SK-N-SH (cell line): Measurements from ENCODE around the gene CNPY2. TPM values are rescaled to one million over a fixed set of nuclear protein-coding genes. Genes with fewer than 3 reads are reported as not detected.

Experiments
- CTCF ChIA-PET: fragments of 300-600, 350-600 bp; formaldehyde crosslinking; extraction: SDS; loops from one replicate; lab custom pipeline; 2021; lab: Yijun Ruan, JAX
- POLR2A ChIA-PET: fragments of 350-600 bp; sonication (Branson Sonifier 250); formaldehyde crosslinking; extraction: SDS; loops from one replicate; lab custom pipeline; 2020; ENCODE audit warnings: antibody characterized with exemption, inconsistent platforms; lab: Yijun Ruan, JAX
- DNase-seq: peaks from one replicate; pipeline ENCODE4 v3.0.0; 2012
- H2AFZ ChIP-seq: fragments of 200-600 bp; sonication (generic); 2 replicates; pipeline ENCODE4 v1.8.1; 2016; ENCODE audit warnings: antibody characterized with exemption, mild to moderate bottlenecking, low read depth
- H3F3A ChIP-seq: fragments of 200-600 bp; sonication (generic); replicated peaks from 2 replicates; pipeline ENCODE3; 2016; ENCODE audit warnings: antibody characterized with exemption, mild to moderate bottlenecking; ENCODE audit not compliant: insufficient read depth
- H3K27ac ChIP-seq, 2 experiments: fragments of 200-500 bp in 1 of 2; fragments of 200-600 bp in 1 of 2; sonication (Bioruptor generic) in 1 of 2; sonication (generic), shearing (Covaris generic) in 1 of 2; 2 replicates each; pipeline versions ENCODE4 v1.5.1 to v1.6.1; 2014 to 2016; ENCODE audit warnings: low read depth in 2 of 2, inconsistent platforms in 1 of 2, low read length in 1 of 2, mild to moderate bottlenecking in 1 of 2, mixed read lengths in 1 of 2
- H3K27me3 ChIP-seq: fragments of 200-600 bp; sonication (generic), shearing (Covaris generic); 2 replicates; pipeline ENCODE4 v1.6.1; 2016; ENCODE audit warnings: mixed run types; ENCODE audit not compliant: insufficient read depth
- H3K36me3 ChIP-seq, 2 experiments: fragments of 200-500 bp in 1 of 2; fragments of 200-600 bp in 1 of 2; sonication (Bioruptor generic) in 1 of 2; sonication (generic) in 1 of 2; replicated peaks in 1 of 2; 2 replicates each; pipeline versions ENCODE3 to v1.5.1; 2014 to 2016; ENCODE audit warnings: low read length in 1 of 2, mild to moderate bottlenecking in 1 of 2; ENCODE audit not compliant: insufficient read depth in 2 of 2, control insufficient read depth in 1 of 2
- H3K4me1 ChIP-seq, 2 experiments: fragments of 200-500 bp in 1 of 2; fragments of 200-600 bp in 1 of 2; sonication (Bioruptor generic) in 1 of 2; sonication (generic), shearing (Covaris generic) in 1 of 2; 2 replicates each; pipeline versions ENCODE4 v1.5.1 to v1.6.1; 2014 to 2016; ENCODE audit warnings: low read depth in 1 of 2, low read length in 1 of 2, mixed run types in 1 of 2; ENCODE audit not compliant: insufficient read depth in 2 of 2, control insufficient read depth in 1 of 2
- H3K4me2 ChIP-seq: fragments of 200-600 bp; sonication (generic), shearing (Covaris generic); 2 replicates; pipeline ENCODE4 v1.6.1; 2017; ENCODE audit warnings: mixed run types
- H3K4me3 ChIP-seq, 2 experiments: fragments of 200-500 bp in 1 of 2; fragments of 200-600 bp in 1 of 2; sonication (Bioruptor generic) in 1 of 2; sonication (generic), shearing (Covaris generic) in 1 of 2; 2 replicates each; pipeline versions ENCODE4 v1.5.1 to v1.8.1; 2014 to 2016; ENCODE audit warnings: low read depth in 2 of 2, inconsistent platforms in 1 of 2, low read length in 1 of 2, mild to moderate bottlenecking in 1 of 2, mixed read lengths in 1 of 2, moderate library complexity in 1 of 2
- H3K79me2 ChIP-seq: fragments of 200-600 bp; sonication (generic); 2 replicates; pipeline ENCODE4 v1.8.1; 2017; ENCODE audit warnings: mild to moderate bottlenecking; ENCODE audit not compliant: insufficient read depth
- H3K9ac ChIP-seq: fragments of 200-600 bp; sonication (generic); 2 replicates; pipeline ENCODE4 v1.6.1; 2017; ENCODE audit warnings: mixed run types
- H3K9me2 ChIP-seq: fragments of 200-600 bp; sonication (generic); 2 replicates; pipeline ENCODE4 v1.6.1; 2017; ENCODE audit warnings: mixed run types
- H3K9me3 ChIP-seq: fragments of 200-600 bp; sonication (generic); 2 replicates; pipeline ENCODE4 v1.6.1; 2017; ENCODE audit warnings: mixed run types, mild to moderate bottlenecking, moderate library complexity
- H4K20me1 ChIP-seq: fragments of 200-600 bp; sonication (generic); 2 replicates; pipeline ENCODE4 v1.6.1; 2017; ENCODE audit warnings: mild to moderate bottlenecking, mixed run types; ENCODE audit not compliant: insufficient read depth
- EP300 ChIP-seq, 2 experiments: IDR thresholded peaks; 2 replicates each; pipeline versions ENCODE4 v1.4.0 to v1.6.1; 2012; ENCODE audit warnings: borderline replicate concordance in 1 of 2, low read depth in 1 of 2, low read length in 1 of 2
- FOSL2 ChIP-seq: IDR thresholded peaks from 2 replicates; pipeline ENCODE4 v1.4.0; 2012; ENCODE audit warnings: low read depth, mild to moderate bottlenecking, moderate library complexity, borderline replicate concordance
- FOXM1 ChIP-seq: IDR thresholded peaks from 2 replicates; pipeline ENCODE4 v1.4.0; 2012; ENCODE audit warnings: low read depth, mild to moderate bottlenecking
- GABPA ChIP-seq: IDR thresholded peaks from 2 replicates; pipeline ENCODE4 v1.4.0; 2012; ENCODE audit warnings: low read depth, mild to moderate bottlenecking
- GATA2 ChIP-seq: sonication (generic); formaldehyde crosslinking; IDR thresholded peaks from 2 replicates; pipeline ENCODE4 v1.5.0; 2020; ENCODE audit warnings: mild to moderate bottlenecking, missing genetic modification reagents
- IRF3 ChIP-seq: fragments of 150-350 bp; IDR thresholded peaks from 2 replicates; pipeline ENCODE4 v1.6.1; 2016; ENCODE audit warnings: mild to moderate bottlenecking, low read depth, low read length
- MXI1 ChIP-seq: IDR thresholded peaks from 2 replicates; pipeline ENCODE4 v1.6.1; 2012; ENCODE audit warnings: mild to moderate bottlenecking, low read depth, low read length, improper control_type of control experiment
- NFIC ChIP-seq: IDR thresholded peaks from 2 replicates; pipeline ENCODE4 v1.4.0; 2012; ENCODE audit warnings: borderline replicate concordance
- NRF1 ChIP-seq: IDR thresholded peaks from 2 replicates; pipeline ENCODE4 v1.6.1; 2012; ENCODE audit warnings: low read depth, mild to moderate bottlenecking, low read length
- POLR2AphosphoS5 ChIP-seq: IDR thresholded peaks from 2 replicates; pipeline ENCODE4 v1.6.1; 2012; ENCODE audit warnings: low read depth, low read length
- RCOR1 ChIP-seq: fragments of 150-350 bp; IDR thresholded peaks from 2 replicates; pipeline ENCODE4 v1.6.1; 2017; ENCODE audit warnings: antibody characterized with exemption, low read length
- REST ChIP-seq: IDR thresholded peaks from 2 replicates; pipeline ENCODE4 v1.6.1; 2012; ENCODE audit warnings: mild to moderate bottlenecking, low read depth, low read length, moderate library complexity
- RFX5 ChIP-seq: IDR thresholded peaks from 2 replicates; pipeline ENCODE4 v1.6.1; 2012; ENCODE audit warnings: mild to moderate bottlenecking, improper control_type of control experiment, low read length
- RXRA ChIP-seq: IDR thresholded peaks from 2 replicates; pipeline ENCODE4 v1.4.0; 2012; ENCODE audit warnings: low read depth, mild to moderate bottlenecking, borderline replicate concordance
- SIN3A ChIP-seq: IDR thresholded peaks from 2 replicates; pipeline ENCODE4 v1.6.1; 2012; ENCODE audit warnings: low read depth, mild to moderate bottlenecking, low read length, moderate library complexity, borderline replicate concordance
- TAF1 ChIP-seq: IDR thresholded peaks from 2 replicates; pipeline ENCODE4 v1.6.1; 2012; ENCODE audit warnings: low read depth, mild to moderate bottlenecking, low read length, moderate library complexity, borderline replicate concordance
- TCF12 ChIP-seq: IDR thresholded peaks from 2 replicates; pipeline ENCODE4 v1.4.0; 2012
- USF1 ChIP-seq: IDR thresholded peaks from 2 replicates; pipeline ENCODE4 v1.4.0; 2012; ENCODE audit warnings: low read depth, borderline replicate concordance
- USF2 ChIP-seq: fragments of 150-350 bp; IDR thresholded peaks from 2 replicates; pipeline ENCODE4 v1.6.1; 2017; ENCODE audit warnings: antibody characterized with exemption, low read length, low read depth, borderline replicate concordance
- ZBTB33 ChIP-seq: IDR thresholded peaks from 2 replicates; pipeline ENCODE4 v1.4.0; 2012; ENCODE audit warnings: low read depth, borderline replicate concordance
- WGBS: methylation state at CpG from one replicate; pipeline ENCODE4 v1.1.6; 2017; ENCODE audit warnings: low lambda C conversion rate; 5-methylcytosine and 5-hydroxymethylcytosine counted together
- polyA plus RNA-seq, 3 experiments: library from polyadenylated mRNA; depleted of rRNA; stranded (reverse); fragments of >200 nt; gene quantifications; 2 replicates each; pipeline ENCODE4 v1.2.3, GENCODE V29; 2012

The CNPY2 gene
- polyA plus RNA-seq, 1 of the 3 experiments (the other 2 are of a cell fraction): 191 TPM

GRCh38 chr12:56307221-56307965 lies 8.4 kb downstream of the CNPY2 start:
- POLR2A ChIA-PET: interaction anchor here (1.6 kb wide), 1 partner anchor 9 kb away, joined by 5 read pairs; the partner anchor contains the start of gene CNPY2

More at GRCh38 chr12:56307221-56307965, 8.4 kb downstream of the CNPY2 start:
- Histone ChIP-seq H3K4me3 (no peak overlapping the region), H3K9me3 (no peaks in the 10 kb centered on the region), H3K9me2 (no peaks in the 10 kb centered on the region), H3K79me2 (peaks cover 4% of the 10 kb centered on the region; the same call in 1 of the 2 replicates), H3K27ac (no peak overlapping the region), H3K9ac (no peak overlapping the region), H3K27me3 (no peaks in the 10 kb centered on the region), H3F3A (peaks cover 17% of the 10 kb centered on the region), H3K4me1 (no peaks in the 10 kb centered on the region), H2AFZ (no peak overlapping the region), H3K36me3 (peaks cover 17 to 46% of the 10 kb centered on the region in 2 experiments), H4K20me1 (no peaks in the 10 kb centered on the region), H3K4me2 (no peak overlapping the region)
- 96% methylated on average over 7 of the region's 7 CpGs for WGBS
- DNase-seq: no peak
- TF ChIP-seq MXI1: no peak
- no peak for TF ChIP-seq IRF3
- no peak for TF ChIP-seq REST
- TF ChIP-seq GATA2 (CRISPR knock-in tag): no peak
- no peak for TF ChIP-seq EP300 (IDR thresholded peaks at IDR 0.05; ENCODE audit: borderline replicate concordance in 1 of 2, low read depth in 1 of 2, low read length in 1 of 2)
- TF ChIP-seq NFIC: no peak
- no peak for TF ChIP-seq GABPA
- TF ChIP-seq NRF1: no peak
- no peak for TF ChIP-seq TCF12
- no peak for TF ChIP-seq SIN3A
- TF ChIP-seq FOXM1: no peak
- TF ChIP-seq USF1: no peak
- TF ChIP-seq FOSL2: no peak
- TF ChIP-seq RXRA: no peak
- TF ChIP-seq TAF1: no peak
- TF ChIP-seq POLR2AphosphoS5: no peak
- no peak for TF ChIP-seq USF2
- TF ChIP-seq RCOR1: no peak
- TF ChIP-seq ZBTB33: no peak
- TF ChIP-seq RFX5: no peak
- CTCF ChIA-PET: interaction anchor here (1.2 kb wide), 1 partner anchor 21 kb away, joined by 3 read pairs; no protein-coding TSS in a partner anchor
